Measurements from ENCODE around the gene NPPC.

Gene NPPC

DNA sequence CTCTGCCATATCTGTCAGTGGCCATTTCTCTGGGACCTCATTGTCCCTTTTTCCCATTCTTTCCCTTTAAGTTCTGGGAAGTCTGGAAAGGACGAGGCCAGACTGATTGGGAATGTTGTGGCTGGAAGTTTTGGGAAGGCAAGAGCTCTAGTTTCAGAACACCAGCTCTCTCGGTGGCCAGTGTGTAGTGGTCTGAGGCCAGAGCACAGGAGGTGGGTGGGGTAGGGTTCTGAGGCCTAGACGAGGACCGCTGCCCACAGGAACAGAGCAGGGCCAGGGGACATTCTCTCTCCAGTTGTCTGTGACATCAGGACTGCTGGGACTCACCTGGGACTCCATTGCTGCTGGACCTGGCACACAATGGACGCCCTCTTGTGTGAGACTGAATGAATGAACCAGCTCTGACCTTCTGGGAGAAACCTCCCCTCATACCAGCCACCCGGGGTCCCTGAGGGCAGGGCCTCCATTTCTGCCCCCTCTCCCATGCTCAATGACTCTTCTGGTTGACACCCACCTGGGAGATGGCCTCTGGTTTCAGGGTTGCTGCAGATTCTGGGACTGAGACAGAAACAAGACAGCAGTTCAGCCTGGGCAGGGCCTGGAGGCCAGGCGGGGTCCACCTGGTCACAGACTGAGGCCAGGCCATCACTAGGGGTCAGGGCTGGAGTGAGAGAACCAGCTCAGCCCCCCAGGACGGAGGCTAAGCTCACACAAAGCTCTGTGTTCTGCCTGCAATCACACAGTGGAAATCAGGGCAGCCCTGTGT, 8.4 kb upstream of the NPPC start:
- no peaks in the 10 kb centered on the region for H3K4me1 ChIP-seq (ENCODE audit: insufficient read depth, low read length)
- H3K27ac ChIP-seq (ENCODE audit: low read length) = no peak overlapping the region

DNA sequence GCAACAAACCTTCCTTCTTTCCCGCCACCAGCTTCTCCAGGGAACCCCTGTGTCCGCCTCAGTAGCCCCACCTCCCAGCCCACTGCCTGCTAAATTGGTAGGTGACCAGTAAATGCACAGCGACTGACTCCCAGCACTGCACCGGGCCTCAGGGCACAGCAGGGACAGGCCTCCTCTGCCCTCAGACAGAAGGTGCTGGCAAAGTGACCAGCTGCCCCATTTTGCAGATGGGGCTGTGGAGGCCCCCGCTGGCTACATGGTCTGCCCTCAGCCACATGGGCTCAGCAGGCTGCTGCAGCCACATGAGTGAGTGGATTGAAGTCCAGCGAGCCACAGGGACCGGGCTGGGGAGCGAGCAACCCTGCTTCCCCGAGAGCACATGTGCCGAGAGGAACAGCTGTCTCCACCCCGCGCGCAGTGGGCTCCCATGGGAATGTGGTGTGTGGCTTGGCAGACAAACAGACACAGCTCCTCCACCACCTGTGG, 7.8 kb upstream of the NPPC start:
- Histone ChIP-seq H3K4me3 (ENCODE audit: low read length) (no peak overlapping the region), H3K36me3 (ENCODE audit: insufficient read depth, low read depth, low read length) (no peaks in the 10 kb centered on the region), H3K9me3 (ENCODE audit: insufficient read depth, low read depth, low read length) (no peaks in the 10 kb centered on the region), H3K27me3 (ENCODE audit: insufficient read depth, low read length) (peaks cover 16% of the 10 kb centered on the region), H3K27ac (ENCODE audit: low read length) (no peak overlapping the region), H3K9ac (ENCODE audit: low read depth, low read length) (no peak overlapping the region), H3K4me1 (ENCODE audit: insufficient read depth, low read length) (no peaks in the 10 kb centered on the region)

More for the DNA sequence above, 8.4 kb upstream of the NPPC start:
- Histone ChIP-seq H3K36me3 (ENCODE audit: insufficient read depth, low read depth, low read length) (no peaks in the 10 kb centered on the region), H3K4me3 (ENCODE audit: low read length) (no peak overlapping the region), H3K9ac (ENCODE audit: low read depth, low read length) (no peak overlapping the region), H3K27me3 (ENCODE audit: insufficient read depth, low read length) (peaks cover 10% of the 10 kb centered on the region; the same call in 1 of the 2 replicates), H3K9me3 (ENCODE audit: insufficient read depth, low read depth, low read length) (no peaks in the 10 kb centered on the region)

DNA sequence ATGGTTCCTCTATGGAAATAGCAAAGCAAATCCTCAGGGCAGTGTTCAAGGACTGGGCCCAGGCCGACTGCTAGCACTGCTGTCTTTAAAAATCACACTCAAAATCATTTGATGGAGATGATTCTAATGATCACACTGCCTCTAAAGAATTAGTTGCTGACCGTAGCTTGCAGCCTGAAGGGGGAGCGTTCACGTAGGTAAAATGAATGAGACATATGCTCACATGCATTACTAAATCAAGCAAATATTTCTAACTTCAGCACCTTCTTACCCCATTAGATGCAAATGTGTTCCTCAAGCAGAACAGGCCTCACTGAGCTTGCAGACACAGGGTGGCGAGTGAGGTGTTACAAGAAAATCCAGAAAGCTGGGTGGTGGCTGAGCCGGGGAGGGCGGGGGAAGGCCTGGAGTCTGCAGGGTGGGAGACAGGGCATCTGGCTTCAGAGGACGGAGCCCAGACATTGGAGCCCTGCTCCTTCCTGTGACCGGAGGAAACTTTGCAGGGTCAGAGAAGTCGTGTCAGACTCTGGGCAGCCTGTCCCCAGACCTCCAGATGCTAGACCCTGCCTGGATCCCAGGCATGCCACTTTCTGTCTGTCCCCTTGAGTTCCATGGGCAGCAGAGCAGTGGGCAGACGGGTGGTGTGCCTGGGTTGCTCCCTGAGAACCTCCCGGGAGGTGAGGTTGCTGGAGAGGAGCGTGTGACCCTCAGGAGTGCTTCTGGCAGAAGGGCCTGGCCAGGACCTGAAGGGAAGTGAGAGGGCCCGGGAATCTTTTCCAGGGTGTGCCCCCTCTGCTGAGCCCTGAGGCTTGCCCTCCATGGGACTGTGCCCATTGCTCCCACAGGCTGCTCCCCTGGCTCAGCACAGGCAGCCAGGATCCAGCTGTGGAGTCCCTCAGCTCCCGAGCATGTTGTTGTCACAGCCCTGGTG, 7.1 kb upstream of the NPPC start:
- Histone ChIP-seq H3K36me3 (ENCODE audit: insufficient read depth, low read depth, low read length) (no peaks in the 10 kb centered on the region), H3K9me3 (ENCODE audit: insufficient read depth, low read depth, low read length) (no peaks in the 10 kb centered on the region), H3K4me3 (ENCODE audit: low read length) (no peak overlapping the region), H3K9ac (ENCODE audit: low read depth, low read length) (no peak overlapping the region), H3K27ac (ENCODE audit: low read length) (no peak overlapping the region), H3K4me1 (ENCODE audit: insufficient read depth, low read length) (no peaks in the 10 kb centered on the region), H3K27me3 (ENCODE audit: insufficient read depth, low read length) (peaks cover 23% of the 10 kb centered on the region)

DNA sequence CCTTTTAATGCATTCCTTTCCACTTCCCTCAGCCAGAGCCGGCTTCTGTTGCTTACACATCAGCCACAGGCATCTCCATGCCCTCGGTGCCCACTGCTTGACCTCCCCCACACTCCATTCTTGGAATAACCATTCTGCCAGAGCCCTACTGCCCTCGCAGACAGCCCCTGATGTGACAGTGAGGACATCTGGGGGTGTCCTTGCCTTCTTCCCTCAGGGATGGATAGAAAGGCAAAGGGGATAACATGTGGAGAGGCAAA, 6.4 kb upstream of the NPPC start:
- Histone ChIP-seq H3K27me3 (ENCODE audit: insufficient read depth, low read length) (peaks cover 29% of the 10 kb centered on the region), H3K9me3 (ENCODE audit: insufficient read depth, low read depth, low read length) (no peaks in the 10 kb centered on the region), H3K9ac (ENCODE audit: low read depth, low read length) (no peak overlapping the region), H3K4me1 (ENCODE audit: insufficient read depth, low read length) (no peaks in the 10 kb centered on the region), H3K27ac (ENCODE audit: low read length) (no peak overlapping the region), H3K36me3 (ENCODE audit: insufficient read depth, low read depth, low read length) (no peaks in the 10 kb centered on the region), H3K4me3 (ENCODE audit: low read length) (no peak overlapping the region)

GRCh38 chr2:231931481-231931915, 5.3 kb upstream of the NPPC start:
- H3K4me1 ChIP-seq (ENCODE audit: insufficient read depth, low read length) = no peaks in the 10 kb centered on the region
- peaks cover 41% of the 10 kb centered on the region for H3K27me3 ChIP-seq (ENCODE audit: insufficient read depth, low read length)
- H3K27ac ChIP-seq (ENCODE audit: low read length) = no peak overlapping the region
- no peak overlapping the region for H3K9ac ChIP-seq (ENCODE audit: low read depth, low read length)
- H3K9me3 ChIP-seq (ENCODE audit: insufficient read depth, low read depth, low read length) = no peaks in the 10 kb centered on the region
- no peaks in the 10 kb centered on the region for H3K36me3 ChIP-seq (ENCODE audit: insufficient read depth, low read depth, low read length)
- H3K4me3 ChIP-seq (ENCODE audit: low read length) = no peak overlapping the region

GRCh38 chr2:231930593-231931281, 4.5 kb upstream of the NPPC start:
- no peaks in the 10 kb centered on the region for H3K4me1 ChIP-seq (ENCODE audit: insufficient read depth, low read length)
- no peak overlapping the region for H3K27ac ChIP-seq (ENCODE audit: low read length)
- no peaks in the 10 kb centered on the region for H3K9me3 ChIP-seq (ENCODE audit: insufficient read depth, low read depth, low read length)
- H3K4me3 ChIP-seq (ENCODE audit: low read length) = no peak overlapping the region
- peaks cover 48% of the 10 kb centered on the region for H3K27me3 ChIP-seq (ENCODE audit: insufficient read depth, low read length)
- no peaks in the 10 kb centered on the region for H3K36me3 ChIP-seq (ENCODE audit: insufficient read depth, low read depth, low read length)
- no peak overlapping the region for H3K9ac ChIP-seq (ENCODE audit: low read depth, low read length)

- Histone ChIP-seq H3K27ac (ENCODE audit: low read length) (no peak overlapping the region), H3K9ac (ENCODE audit: low read depth, low read length) (no peak overlapping the region), H3K27me3 (ENCODE audit: insufficient read depth, low read length) (peaks cover 55% of the 10 kb centered on the region), H3K4me1 (ENCODE audit: insufficient read depth, low read length) (no peaks in the 10 kb centered on the region), H3K36me3 (ENCODE audit: insufficient read depth, low read depth, low read length) (no peaks in the 10 kb centered on the region), H3K9me3 (ENCODE audit: insufficient read depth, low read depth, low read length) (no peaks in the 10 kb centered on the region), H3K4me3 (ENCODE audit: low read length) (no peak overlapping the region)
Measured at GRCh38 chr2:231929961-231930592, 3.9 kb upstream of the NPPC start.

GRCh38 chr2:231928901-231929725, 2.9 kb upstream of the NPPC start:
- Histone ChIP-seq H3K27ac (ENCODE audit: low read length) (no peak overlapping the region), H3K9ac (ENCODE audit: low read depth, low read length) (no peak overlapping the region), H3K4me3 (ENCODE audit: low read length) (no peak overlapping the region), H3K9me3 (ENCODE audit: insufficient read depth, low read depth, low read length) (no peaks in the 10 kb centered on the region), H3K36me3 (ENCODE audit: insufficient read depth, low read depth, low read length) (no peaks in the 10 kb centered on the region), H3K4me1 (ENCODE audit: insufficient read depth, low read length) (0 out of 2 replicates have a peak, but pooled peaks cover 3% of the 10 kb centered on the region), H3K27me3 (ENCODE audit: insufficient read depth, low read length) (peaks cover 65% of the 10 kb centered on the region)

DNA sequence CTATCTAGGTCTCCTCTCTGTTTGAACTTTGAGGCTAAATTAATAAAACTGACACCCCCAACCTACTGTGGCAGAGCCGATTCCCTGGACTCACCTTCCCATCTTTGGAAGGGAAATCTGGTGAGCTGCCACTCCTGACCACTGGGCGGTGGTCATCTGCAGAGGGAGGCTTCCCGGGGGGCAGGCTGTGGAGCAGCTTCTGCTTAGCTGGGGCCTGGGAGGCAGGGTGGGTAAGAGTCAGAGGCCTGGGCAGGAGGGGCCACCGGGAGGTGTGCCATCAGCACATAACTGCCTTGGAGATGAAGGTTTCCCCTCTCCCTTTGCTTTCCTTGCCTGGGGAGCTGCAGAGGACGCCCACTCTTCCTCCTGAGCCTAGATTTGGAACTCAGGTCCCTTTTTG, 2.3 kb upstream of the NPPC start:
- Histone ChIP-seq H3K27me3 (ENCODE audit: insufficient read depth, low read length) (peaks cover 71% of the 10 kb centered on the region), H3K9ac (ENCODE audit: low read depth, low read length) (no peak overlapping the region), H3K4me3 (ENCODE audit: low read length) (no peak overlapping the region), H3K4me1 (ENCODE audit: insufficient read depth, low read length) (0 out of 2 replicates have a peak, but pooled peaks cover 3% of the 10 kb centered on the region), H3K36me3 (ENCODE audit: insufficient read depth, low read depth, low read length) (no peaks in the 10 kb centered on the region), H3K27ac (ENCODE audit: low read length) (no peak overlapping the region), H3K9me3 (ENCODE audit: insufficient read depth, low read depth, low read length) (no peaks in the 10 kb centered on the region)

DNA sequence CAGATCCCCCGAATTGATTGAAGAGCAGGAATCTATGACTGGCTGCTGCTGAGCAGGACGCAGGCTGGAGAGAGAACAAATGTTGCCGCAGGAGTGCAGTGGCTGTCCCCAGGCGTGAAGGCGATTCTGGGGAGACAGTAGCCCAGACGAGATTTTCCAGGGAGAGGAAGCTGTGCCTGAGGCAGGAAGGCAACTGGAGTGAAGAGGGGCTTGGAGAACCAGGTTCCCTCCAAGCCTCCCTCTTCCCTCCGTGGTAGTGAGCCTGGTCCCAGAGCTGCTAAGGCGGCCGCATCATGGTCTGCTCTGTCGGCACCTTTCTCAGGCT, 1.3 kb upstream of the NPPC start:
- H3K4me1 ChIP-seq (ENCODE audit: insufficient read depth, low read length) = 0 out of 2 replicates have a peak, but pooled peaks cover 3% of the 10 kb centered on the region
- no peak overlapping the region for H3K27ac ChIP-seq (ENCODE audit: low read length)
- H3K9ac ChIP-seq (ENCODE audit: low read depth, low read length) = no peak overlapping the region
- H3K27me3 ChIP-seq (ENCODE audit: insufficient read depth, low read length) = peaks cover 74% of the 10 kb centered on the region
- no peaks in the 10 kb centered on the region for H3K36me3 ChIP-seq (ENCODE audit: insufficient read depth, low read depth, low read length)
- H3K4me3 ChIP-seq (ENCODE audit: low read length) = no peak overlapping the region
- H3K9me3 ChIP-seq (ENCODE audit: insufficient read depth, low read depth, low read length) = no peaks in the 10 kb centered on the region
